HL-60 (cell line): Measurements from ENCODE around the gene SMURF1.

Experiments
- DNase-seq, 2 experiments: peaks; one replicate each; pipeline ENCODE4 v3.0.0-alpha.2; 2010 to 2020; ENCODE audit warnings: low read depth in 1 of 2, low spot score in 1 of 2
- H3K27ac ChIP-seq: fragments of 250-450 bp; sonication (Bioruptor Pico); replicated peaks from 2 replicates; pipeline ENCODE4 v1.5.1; 2020; ENCODE audit warnings: mild to moderate bottlenecking, moderate library complexity
- H3K27me3 ChIP-seq: fragments of 250-450 bp; sonication (Bioruptor Pico); 2 replicates; pipeline ENCODE4 v1.5.1; 2021; ENCODE audit warnings: mild to moderate bottlenecking, moderate library complexity; ENCODE audit not compliant: insufficient read depth, poor library complexity, severe bottlenecking
- H3K4me3 ChIP-seq: replicated peaks from 2 replicates; pipeline ENCODE4 v1.5.1; 2011; ENCODE audit warnings: mild to moderate bottlenecking, control low read depth, low read length; ENCODE audit not compliant: insufficient read depth
- CTCF ChIP-seq: IDR thresholded peaks from one replicate; pipeline ENCODE4 v1.5.1; 2011; ENCODE audit warnings: low read length, control low read depth, inconsistent platforms; ENCODE audit not compliant: insufficient read depth
- GABPA ChIP-seq: IDR thresholded peaks from 2 replicates; pipeline ENCODE4 v1.6.1; 2012; ENCODE audit warnings: low read depth
- POLR2AphosphoS5 ChIP-seq: IDR thresholded peaks from 2 replicates; pipeline ENCODE4 v1.6.1; 2012; ENCODE audit warnings: low read depth
- REST ChIP-seq: IDR thresholded peaks from 2 replicates; pipeline ENCODE4 v1.6.1; 2012; ENCODE audit warnings: low read depth; ENCODE audit not compliant: insufficient replicate concordance
- SPI1 ChIP-seq: IDR thresholded peaks from 2 replicates; pipeline ENCODE4 v1.6.1; 2012; ENCODE audit warnings: low read depth, mild to moderate bottlenecking, borderline replicate concordance

The SMURF1 gene

GRCh38 chr7:99042957-99043356, 101.0 kb downstream of the SMURF1 start:
- H3K27ac ChIP-seq: no peak overlapping the region
- no peak for DNase-seq
- TF ChIP-seq CTCF: no peak
- no peak overlapping the region for H3K4me3 ChIP-seq
- H3K27me3 ChIP-seq: no peaks in the 10 kb centered on the region

- Histone ChIP-seq H3K27me3 (no peaks in the 10 kb centered on the region), H3K4me3 (no peak overlapping the region), H3K27ac (no peak overlapping the region)
- TF ChIP-seq GABPA (no peak), CTCF (no peak), SPI1 (no peak), POLR2AphosphoS5 (no peak), REST (no peak)
- no peak for DNase-seq
Measured at GRCh38 chr7:99041526-99041925, 102.4 kb downstream of the SMURF1 start.

- TF ChIP-seq CTCF (peak; percentile 41), REST (peak; percentile 64), GABPA (no peak)
- Histone ChIP-seq H3K27ac (no peak overlapping the region), H3K4me3 (no peak overlapping the region), H3K27me3 (no peaks in the 10 kb centered on the region)
- DNase-seq: peak; percentile 37 to 62
Measured at GRCh38 chr7:99040104-99040958, 103.6 kb downstream of the SMURF1 start.

- TF ChIP-seq REST: no peak
- no peak for TF ChIP-seq GABPA
- TF ChIP-seq SPI1: no peak
- no peak for TF ChIP-seq CTCF
- TF ChIP-seq POLR2AphosphoS5: no peak
- DNase-seq: no peak
- Histone ChIP-seq H3K27ac (no peak overlapping the region), H3K4me3 (no peak overlapping the region), H3K27me3 (no peaks in the 10 kb centered on the region)
Measured at GRCh38 chr7:99039384-99039891, 104.5 kb downstream of the SMURF1 start.
